GM12891 (cell line): ENCODE measurements around the gene EEFSEC.

Experiments
- DNase-seq: peaks from one replicate; pipeline ENCODE4 v3.0.0; 2011; ENCODE audit warnings: low spot score; ENCODE audit not compliant: insufficient read length
- FAIRE-seq: peaks from 2 replicates; lab custom pipeline; 2011; peaks lifted over from hg19 to GRCh38; lab: Jason Lieb, UNC
- PAX5 ChIP-seq: IDR thresholded peaks from 2 replicates; pipeline ENCODE4 v1.6.1; 2011; ENCODE audit warnings: low read length, moderate library complexity, mild to moderate bottlenecking; ENCODE audit not compliant: insufficient read depth, severe bottlenecking
- POLR2A ChIP-seq: IDR thresholded peaks from 2 replicates; pipeline ENCODE4 v1.6.1; 2011; ENCODE audit warnings: low read depth, low read length, control low read depth
- POLR2AphosphoS5 ChIP-seq: IDR thresholded peaks from 2 replicates; pipeline ENCODE4 v1.6.1; 2011; ENCODE audit warnings: low read depth, low read length, control low read depth
- POU2F2 ChIP-seq: IDR thresholded peaks from 2 replicates; pipeline ENCODE4 v1.6.1; 2011; ENCODE audit warnings: low read depth, mild to moderate bottlenecking, control low read depth, low read length, moderate library complexity
- SPI1 ChIP-seq: IDR thresholded peaks from 2 replicates; pipeline ENCODE4 v1.6.1; 2011; ENCODE audit warnings: low read depth, low read length, control low read depth
- TAF1 ChIP-seq: IDR thresholded peaks from 2 replicates; pipeline ENCODE4 v1.6.1; 2011; ENCODE audit warnings: low read depth, low read length, control low read depth

The EEFSEC gene

GRCh38 chr3:128433837-128434165, 280.5 kb downstream of the EEFSEC start:
- TF ChIP-seq POLR2A (no peak), PAX5 (no peak), TAF1 (no peak), SPI1 (no peak), POU2F2 (no peak), POLR2AphosphoS5 (no peak)
- DNase-seq (no peak), FAIRE-seq (no peak)

DNA sequence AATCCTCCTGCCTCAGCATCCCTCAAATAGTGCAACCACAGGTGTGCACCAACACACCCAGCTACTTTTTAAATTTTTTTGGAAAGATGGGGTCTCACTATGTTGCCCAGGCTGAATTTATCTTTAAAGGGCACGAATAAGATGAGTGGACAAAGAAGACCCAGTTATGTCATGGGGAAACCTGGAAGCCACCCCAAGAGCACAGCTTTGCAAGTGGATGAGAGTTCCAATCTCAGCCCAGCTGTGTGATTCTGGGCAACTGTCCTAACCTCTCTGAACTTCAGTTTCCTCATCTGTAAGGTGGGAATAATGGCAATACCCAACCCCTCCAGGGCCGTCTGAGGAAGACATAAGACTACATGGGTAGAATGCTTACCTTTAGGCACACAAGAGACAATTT, 281.2 kb downstream of the EEFSEC start:
- FAIRE-seq: no peak
- TF ChIP-seq SPI1 (no peak), POLR2A (no peak), POLR2AphosphoS5 (no peak)
- no peak for DNase-seq

DNA sequence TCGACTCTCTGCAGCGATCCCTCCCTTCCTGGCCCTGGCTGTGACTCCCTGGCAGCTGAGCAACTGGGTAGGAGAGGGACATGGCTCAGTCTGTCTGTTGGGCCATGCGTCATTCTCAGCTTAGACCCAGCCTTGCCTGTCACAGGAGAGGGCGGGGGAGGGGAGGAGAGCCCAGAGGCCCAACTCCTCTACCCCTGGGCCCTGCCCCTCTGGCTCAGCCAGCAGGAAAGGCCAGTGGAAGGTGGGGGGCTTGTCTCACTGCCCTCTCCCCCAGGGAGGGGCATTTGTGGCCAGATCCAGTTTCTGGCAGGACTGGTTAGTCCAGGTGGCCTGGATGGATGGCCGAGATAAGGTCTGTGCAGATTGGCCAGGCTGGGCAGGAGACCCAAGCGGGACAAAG, 281.8 kb downstream of the EEFSEC start:
- DNase-seq: no peak
- TF ChIP-seq POLR2A (no peak), POLR2AphosphoS5 (no peak), SPI1 (no peak), POU2F2 (no peak), PAX5 (no peak), TAF1 (no peak)
- FAIRE-seq: no peak

DNA sequence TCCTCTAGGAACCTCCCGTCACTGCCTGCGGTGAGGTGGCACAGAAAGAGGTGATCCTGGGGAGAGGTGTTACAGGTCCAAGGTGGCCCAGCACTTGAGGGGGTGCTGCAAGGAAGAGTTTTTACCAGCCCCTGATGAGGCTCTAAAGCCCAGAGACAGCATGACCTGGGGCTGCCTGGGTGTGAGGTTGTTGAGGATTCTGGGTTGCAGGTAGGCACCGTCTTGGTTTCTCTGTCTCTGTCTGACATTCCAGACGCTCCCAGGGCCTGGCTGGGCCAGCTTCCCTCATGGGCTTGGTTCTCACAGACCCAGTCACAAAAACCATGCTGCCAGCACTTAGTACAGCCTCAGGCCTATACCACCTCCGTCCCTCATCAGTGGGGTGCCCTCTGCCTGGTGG, 282.3 kb downstream of the EEFSEC start:
- no peak for FAIRE-seq
- DNase-seq: no peak

GRCh38 chr3:128436214-128436613, 282.9 kb downstream of the EEFSEC start:
- FAIRE-seq (no peak), DNase-seq (no peak)
- TF ChIP-seq TAF1 (no peak), SPI1 (no peak), POU2F2 (no peak), POLR2AphosphoS5 (no peak), POLR2A (no peak), PAX5 (no peak)

More for the DNA sequence above, 282.3 kb downstream of the EEFSEC start:
- TF ChIP-seq TAF1: no peak
- TF ChIP-seq POLR2AphosphoS5: no peak
- no peak for TF ChIP-seq POU2F2
- TF ChIP-seq POLR2A: no peak
- TF ChIP-seq PAX5: no peak
- TF ChIP-seq SPI1: no peak

DNA sequence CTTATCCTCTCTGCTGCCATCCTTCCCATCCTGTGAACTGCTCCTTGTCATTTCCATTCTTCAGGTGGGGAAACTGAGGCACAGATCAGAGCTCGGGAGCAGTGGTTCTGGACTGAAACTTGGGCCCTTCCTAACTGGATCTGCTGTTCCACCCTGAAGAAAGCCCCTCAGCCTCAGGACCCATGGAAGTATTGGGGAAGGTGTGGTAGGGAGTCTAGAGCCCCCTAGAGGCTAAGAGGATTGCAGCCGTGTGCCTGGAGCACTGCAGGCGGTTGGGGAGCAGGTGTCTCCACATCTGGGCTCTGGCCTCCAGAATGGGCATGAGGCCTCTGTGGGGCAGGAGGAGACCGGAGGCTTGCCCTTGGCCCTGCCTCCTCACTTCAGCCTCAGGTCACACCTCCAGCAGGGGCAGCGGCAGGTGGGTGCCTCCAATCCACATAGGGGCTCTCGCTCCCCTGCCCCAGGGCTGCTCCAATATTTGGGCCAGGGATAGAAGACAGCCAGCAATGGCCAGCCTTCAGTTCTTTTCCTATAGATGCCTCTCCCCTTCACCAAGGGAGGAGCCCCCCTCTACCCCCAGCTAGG, 285.3 kb downstream of the EEFSEC start:
- no peak for TF ChIP-seq PAX5
- TF ChIP-seq POLR2AphosphoS5: no peak
- no peak for TF ChIP-seq SPI1
- no peak for TF ChIP-seq POU2F2
- TF ChIP-seq POLR2A: no peak
- TF ChIP-seq TAF1: no peak
- no peak for DNase-seq
- no peak for FAIRE-seq

- no peak for DNase-seq
- FAIRE-seq: no peak
- no peak for TF ChIP-seq POLR2A
- TF ChIP-seq TAF1: no peak
- no peak for TF ChIP-seq PAX5
- TF ChIP-seq POU2F2: no peak
- TF ChIP-seq SPI1: no peak
- no peak for TF ChIP-seq POLR2AphosphoS5
Measured at GRCh38 chr3:128439226-128439625, 285.9 kb downstream of the EEFSEC start.

- DNase-seq: no peak
- FAIRE-seq: no peak
- TF ChIP-seq TAF1 (no peak), POLR2A (no peak), SPI1 (no peak), PAX5 (no peak), POU2F2 (no peak), POLR2AphosphoS5 (no peak)
Measured at GRCh38 chr3:128442070-128442469, 288.8 kb downstream of the EEFSEC start.

- TF ChIP-seq SPI1: no peak
- TF ChIP-seq PAX5: no peak
- TF ChIP-seq TAF1: no peak
- TF ChIP-seq POLR2AphosphoS5: no peak
- TF ChIP-seq POLR2A: no peak
- TF ChIP-seq POU2F2: no peak
- FAIRE-seq (no peak), DNase-seq (no peak)
Measured at GRCh38 chr3:128442949-128443348, 289.7 kb downstream of the EEFSEC start.

- TF ChIP-seq POLR2AphosphoS5 (no peak), SPI1 (no peak), POU2F2 (no peak), POLR2A (no peak), PAX5 (no peak)
- FAIRE-seq (no peak), DNase-seq (no peak)
Measured at GRCh38 chr3:128443771-128444170, 290.5 kb downstream of the EEFSEC start.
